ENCODE data around the gene PNPLA6. TPM values are rescaled to one million over a fixed set of nuclear protein-coding genes. Genes with fewer than 3 reads are reported as not detected.

The PNPLA6 gene
- total and polyA plus RNA-seq, 2 of the 8 experiments (the other 6 are each of a cell fraction or from before 2014, with no cell fraction given): 55.1 to 121 TPM

DNA sequence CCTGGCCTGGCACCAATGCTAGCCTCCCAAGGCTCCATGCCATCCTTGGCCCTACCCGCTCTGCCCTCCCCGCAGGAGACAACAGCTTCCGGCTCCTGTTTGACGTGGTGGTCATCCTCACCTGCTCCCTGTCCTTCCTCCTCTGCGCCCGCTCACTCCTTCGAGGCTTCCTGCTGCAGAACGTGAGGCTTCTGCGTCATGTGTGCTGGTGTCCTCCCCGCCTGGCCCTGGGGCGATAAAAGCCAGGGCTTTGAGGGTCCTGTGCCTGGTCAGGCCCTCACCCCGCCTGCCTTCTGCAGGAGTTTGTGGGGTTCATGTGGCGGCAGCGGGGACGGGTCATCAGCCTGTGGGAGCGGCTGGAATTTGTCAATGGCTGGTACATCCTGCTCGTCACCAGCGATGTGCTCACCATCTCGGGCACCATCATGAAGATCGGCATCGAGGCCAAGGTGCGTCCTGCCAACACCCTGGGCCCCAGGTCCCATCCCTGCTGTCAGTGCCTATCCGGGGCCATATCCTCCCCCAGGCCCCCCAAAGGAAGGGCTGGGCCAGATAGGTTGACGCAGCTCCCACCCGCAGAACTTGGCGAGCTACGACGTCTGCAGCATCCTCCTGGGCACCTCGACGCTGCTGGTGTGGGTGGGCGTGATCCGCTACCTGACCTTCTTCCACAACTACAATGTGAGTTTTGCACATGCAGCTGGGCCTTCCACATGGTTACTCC lies 6.8 kb upstream of the PNPLA6 start:
- no peak overlapping the region for H3K4me3 ChIP-seq (ENCODE audit: extremely low read depth in 1 of 4, insufficient read depth in 2 of 4, low read depth in 3 of 4, low read length in 4 of 4)
- no peaks in the 10 kb centered on the region for H3K79me1 ChIP-seq (ENCODE audit: low read depth, low read length)
- TF ChIP-seq EGR1 (IDR thresholded peaks at IDR 0.05; ENCODE audit: borderline replicate concordance, low read depth, low read length) (no peak), RFX5 (IDR thresholded peaks at IDR 0.05; ENCODE audit: borderline replicate concordance, low read depth, low read length) (no peak), CHD1 (IDR thresholded peaks at IDR 0.05; ENCODE audit: low read depth, low read length) (no peak), SP2 (IDR thresholded peaks at IDR 0.05; ENCODE audit: low read length) (no peak), NANOG (IDR thresholded peaks at IDR 0.05; ENCODE audit: insufficient read depth, low read depth, low read length, poor library complexity, severe bottlenecking) (no peak), SAP30 (IDR thresholded peaks at IDR 0.05; ENCODE audit: insufficient read depth, insufficient replicate concordance, low read length) (no peak), JUN (IDR thresholded peaks at IDR 0.05; ENCODE audit: low read depth, low read length) (no peak), ZNF274 (IDR thresholded peaks at IDR 0.05; ENCODE audit: borderline replicate concordance, extremely low read depth, low read length) (no peak), SIX5 (IDR thresholded peaks at IDR 0.05; ENCODE audit: low read depth, low read length) (no peak), YY1 (IDR thresholded peaks at IDR 0.05; ENCODE audit: low read depth, low read length) (no peak), SUZ12 (IDR thresholded peaks at IDR 0.05; ENCODE audit: low read length) (no peak), TCF12 (IDR thresholded peaks at IDR 0.05; ENCODE audit: low read depth, low read length) (no peak), CEBPB (IDR thresholded peaks at IDR 0.05; ENCODE audit: low read depth, low read length) (no peak)
- TF ChIP-seq, protein P1, sequence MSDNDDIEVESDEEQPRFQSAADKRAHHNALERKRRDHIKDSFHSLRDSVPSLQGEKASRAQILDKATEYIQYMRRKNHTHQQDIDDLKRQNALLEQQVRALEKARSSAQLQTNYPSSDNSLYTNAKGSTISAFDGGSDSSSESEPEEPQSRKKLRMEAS (IDR thresholded peaks at IDR 0.05): no peak
- no peak overlapping the region for H3K56ac ChIP-seq (replicated peaks; ENCODE audit: insufficient read length, low read depth, low read length)
- ChIA-PET POLR2A (ENCODE audit: partially characterized antibody) (interaction anchor here (0.8 kb wide), 1 partner anchor 13 kb away, joined by 3 read pairs; no protein-coding TSS in a partner anchor), CTCF (ENCODE audit: partially characterized antibody) (no interaction called here)
- H2BK120ac ChIP-seq (replicated peaks; ENCODE audit: low read depth, low read length): no peak overlapping the region
- no peak overlapping the region for H2AK5ac ChIP-seq (ENCODE audit: low read depth, low read length)
- no peak overlapping the region for H2BK12ac ChIP-seq (ENCODE audit: low read depth, low read length)
- no peak overlapping the region for H4K8ac ChIP-seq (ENCODE audit: extremely low read depth, insufficient read depth, low read length)
- no peak overlapping the region for H2BK20ac ChIP-seq (ENCODE audit: low read length)
- DNase-seq (ENCODE audit: low read depth in 1 of 2, low spot score in 2 of 2) (no peak), FAIRE-seq (no peak)
- no peak overlapping the region for H3K4me2 ChIP-seq (ENCODE audit: insufficient read depth in 1 of 2, low read depth in 2 of 2, low read length in 2 of 2)
- WGBS, 2 experiments (ENCODE audit: extremely low coverage in 1 of 2, insufficient coverage in 1 of 2, insufficient read length in 1 of 2, insufficient replicate concordance in 2 of 2, low coverage in 1 of 2, low lambda C conversion rate in 2 of 2, missing lambda C conversion rate in 1 of 2): 91% methylated on average over 28 of the region's 32 CpGs; no CpG with 5 or more reads in 1 of the 2 experiments
- no peak overlapping the region for H2BK5ac ChIP-seq (ENCODE audit: low read depth, low read length)
- H2BK15ac ChIP-seq (ENCODE audit: low read length): no peak overlapping the region
- H4K5ac ChIP-seq (ENCODE audit: insufficient read length, low read depth, low read length): no peak overlapping the region
- no peak overlapping the region for H3K27ac ChIP-seq (ENCODE audit: low read depth, low read length)
- H3K79me2 ChIP-seq (ENCODE audit: control insufficient read depth in 1 of 2, insufficient read depth in 2 of 2, low read length in 2 of 2): no peaks in the 10 kb centered on the region
- no peaks in the 10 kb centered on the region for H3K27me3 ChIP-seq (replicated peaks in 1 of 4; ENCODE audit: control insufficient read depth in 3 of 4, extremely low read depth in 1 of 4, insufficient read depth in 3 of 4, low read length in 3 of 4)
- H3K18ac ChIP-seq (ENCODE audit: extremely low read depth, low read length): no peak overlapping the region
- no peaks in the 10 kb centered on the region for H3K9me3 ChIP-seq (ENCODE audit: insufficient read depth in 2 of 2, low read depth in 1 of 2, low read length in 1 of 2)
- no peak overlapping the region for H4K91ac ChIP-seq (replicated peaks; ENCODE audit: insufficient read length, low read length)
- no peak overlapping the region for H3K14ac ChIP-seq (ENCODE audit: insufficient read length)
- H3K4me1 ChIP-seq (replicated peaks in 1 of 4; ENCODE audit: control insufficient read depth in 3 of 4, insufficient read depth in 4 of 4, low read length in 3 of 4): peaks cover 0 to 6% (median 2%) of the 10 kb centered on the region in 4 experiments; a peak in 3 of 7 replicates
- H3K4ac ChIP-seq (replicated peaks; ENCODE audit: insufficient read length, low read depth, low read length): no peak overlapping the region
- no peak overlapping the region for H2AFZ ChIP-seq (ENCODE audit: low read length)
- no peaks in the 10 kb centered on the region; the same call in 1 of the 2 replicates for H3K23me2 ChIP-seq (ENCODE audit: low read depth, low read length)
- H3K9ac ChIP-seq (replicated peaks in 1 of 4; ENCODE audit: extremely low read depth in 1 of 4, low read depth in 3 of 4, low read length in 3 of 4): no peak overlapping the region
- H3K36me3 ChIP-seq (ENCODE audit: control insufficient read depth in 2 of 4, insufficient read depth in 4 of 4, low read length in 3 of 4): peaks cover 0 to 9% (median 0%) of the 10 kb centered on the region in 4 experiments; a peak in 3 of 8 replicates
- no peak overlapping the region for H3K23ac ChIP-seq (ENCODE audit: insufficient read length)
- H4K20me1 ChIP-seq (replicated peaks in 1 of 2; ENCODE audit: control insufficient read depth in 1 of 2, insufficient read depth in 2 of 2, low read length in 2 of 2): peaks cover 0 to 4% of the 10 kb centered on the region in 2 experiments

Data from H1 (cell line).